ENCODE measurements around the gene EIF1. TPM values are rescaled to one million over a fixed set of nuclear protein-coding genes. Genes with fewer than 3 reads are reported as not detected.

Gene EIF1
- total and polyA plus RNA-seq, 2 experiments from 2014 or later, result 272 to 603 TPM

DNA sequence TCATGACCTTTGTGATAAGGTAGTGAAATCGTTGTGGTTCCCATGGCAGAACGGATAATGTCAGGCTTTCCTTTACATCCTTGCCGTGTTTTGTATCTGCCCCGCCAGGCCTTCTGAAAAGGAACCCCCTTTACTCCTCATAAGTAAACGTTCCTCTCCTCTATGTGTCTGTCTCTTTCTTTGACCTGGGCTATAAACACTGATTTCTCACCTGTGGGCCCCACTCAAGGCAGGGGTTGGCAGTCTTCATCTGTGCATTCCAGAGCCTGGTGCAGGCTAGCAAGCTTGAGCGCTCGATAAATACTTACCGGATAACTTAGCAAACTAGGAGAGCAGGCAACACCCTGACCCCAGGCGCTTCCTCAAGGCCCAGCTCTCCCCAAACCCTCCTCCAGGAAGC lies 53.0 kb downstream of the EIF1 start (continued):
- TF ChIP-seq, protein P1, sequence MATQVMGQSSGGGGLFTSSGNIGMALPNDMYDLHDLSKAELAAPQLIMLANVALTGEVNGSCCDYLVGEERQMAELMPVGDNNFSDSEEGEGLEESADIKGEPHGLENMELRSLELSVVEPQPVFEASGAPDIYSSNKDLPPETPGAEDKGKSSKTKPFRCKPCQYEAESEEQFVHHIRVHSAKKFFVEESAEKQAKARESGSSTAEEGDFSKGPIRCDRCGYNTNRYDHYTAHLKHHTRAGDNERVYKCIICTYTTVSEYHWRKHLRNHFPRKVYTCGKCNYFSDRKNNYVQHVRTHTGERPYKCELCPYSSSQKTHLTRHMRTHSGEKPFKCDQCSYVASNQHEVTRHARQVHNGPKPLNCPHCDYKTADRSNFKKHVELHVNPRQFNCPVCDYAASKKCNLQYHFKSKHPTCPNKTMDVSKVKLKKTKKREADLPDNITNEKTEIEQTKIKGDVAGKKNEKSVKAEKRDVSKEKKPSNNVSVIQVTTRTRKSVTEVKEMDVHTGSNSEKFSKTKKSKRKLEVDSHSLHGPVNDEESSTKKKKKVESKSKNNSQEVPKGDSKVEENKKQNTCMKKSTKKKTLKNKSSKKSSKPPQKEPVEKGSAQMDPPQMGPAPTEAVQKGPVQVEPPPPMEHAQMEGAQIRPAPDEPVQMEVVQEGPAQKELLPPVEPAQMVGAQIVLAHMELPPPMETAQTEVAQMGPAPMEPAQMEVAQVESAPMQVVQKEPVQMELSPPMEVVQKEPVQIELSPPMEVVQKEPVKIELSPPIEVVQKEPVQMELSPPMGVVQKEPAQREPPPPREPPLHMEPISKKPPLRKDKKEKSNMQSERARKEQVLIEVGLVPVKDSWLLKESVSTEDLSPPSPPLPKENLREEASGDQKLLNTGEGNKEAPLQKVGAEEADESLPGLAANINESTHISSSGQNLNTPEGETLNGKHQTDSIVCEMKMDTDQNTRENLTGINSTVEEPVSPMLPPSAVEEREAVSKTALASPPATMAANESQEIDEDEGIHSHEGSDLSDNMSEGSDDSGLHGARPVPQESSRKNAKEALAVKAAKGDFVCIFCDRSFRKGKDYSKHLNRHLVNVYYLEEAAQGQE (IDR thresholded peaks at IDR 0.05; ENCODE audit: unreplicated experiment), result no peak

Small RNA genes within 50 kb of the gene (small RNA-seq; reads per million reads assigned to genes)
- not detected for gene RN7SL399P (ENCODE audit: low replicate concordance)
- gene RNA5SP442 (ENCODE audit: low replicate concordance), result 0.25 reads per million, percentile 4 among the genes with 10 or more reads in this experiment

Other genes starting within 250 kb of the EIF1 start
- not detected in 2 replicates for gene KRT38, start 247.9 kb upstream of the EIF1 start, total RNA-seq (2014; rRNA removed; shearing (Covaris generic))
- not detected in 2 replicates for gene KRT38, start 247.9 kb upstream of the EIF1 start, polyA plus RNA-seq (2016; fragmentation: Nextera tagmentation; extraction: Ambion mirVana)
- gene KRT32, start 221.5 kb upstream of the EIF1 start, total RNA-seq (2014; rRNA removed; shearing (Covaris generic)), result not detected in 2 replicates
- gene KRT32, start 221.5 kb upstream of the EIF1 start, polyA plus RNA-seq (2016; fragmentation: Nextera tagmentation; extraction: Ambion mirVana), result not detected in 2 replicates
- gene KRT35, start 207.7 kb upstream of the EIF1 start, total RNA-seq (2014; rRNA removed; shearing (Covaris generic)), result not detected in 2 replicates
- not detected in 2 replicates for gene KRT35, start 207.7 kb upstream of the EIF1 start, polyA plus RNA-seq (2016; fragmentation: Nextera tagmentation; extraction: Ambion mirVana)
- gene KRT36, start 199.0 kb upstream of the EIF1 start, total RNA-seq (2014; rRNA removed; shearing (Covaris generic)), result not detected in 2 replicates
- not detected in 2 replicates for gene KRT36, start 199.0 kb upstream of the EIF1 start, polyA plus RNA-seq (2016; fragmentation: Nextera tagmentation; extraction: Ambion mirVana)
- not detected in 2 replicates for gene KRT13, start 183.3 kb upstream of the EIF1 start, total RNA-seq (2014; rRNA removed; shearing (Covaris generic))
- gene KRT13, start 183.3 kb upstream of the EIF1 start, polyA plus RNA-seq (2016; fragmentation: Nextera tagmentation; extraction: Ambion mirVana), result not detected in 2 replicates
- 0.03 and 1.2 TPM in 2 replicates for gene KRT15, start 170.0 kb upstream of the EIF1 start, total RNA-seq (2014; rRNA removed; shearing (Covaris generic))
- not detected in 2 replicates for gene KRT15, start 170.0 kb upstream of the EIF1 start, polyA plus RNA-seq (2016; fragmentation: Nextera tagmentation; extraction: Ambion mirVana)
- 109 and 134 TPM in 2 replicates for gene KRT19, start 160.6 kb upstream of the EIF1 start, total RNA-seq (2014; rRNA removed; shearing (Covaris generic))
- gene KRT19, start 160.6 kb upstream of the EIF1 start, polyA plus RNA-seq (2016; fragmentation: Nextera tagmentation; extraction: Ambion mirVana), result 105 and 112 TPM in 2 replicates
- gene KRT9, start 116.8 kb upstream of the EIF1 start, total RNA-seq (2014; rRNA removed; shearing (Covaris generic)), result not detected in 2 replicates
- gene KRT9, start 116.8 kb upstream of the EIF1 start, polyA plus RNA-seq (2016; fragmentation: Nextera tagmentation; extraction: Ambion mirVana), result not detected in 2 replicates
- gene KRT14, start 102.0 kb upstream of the EIF1 start, total RNA-seq (2014; rRNA removed; shearing (Covaris generic)), result not detected in 2 replicates
- not detected in 2 replicates for gene KRT14, start 102.0 kb upstream of the EIF1 start, polyA plus RNA-seq (2016; fragmentation: Nextera tagmentation; extraction: Ambion mirVana)
- gene KRT16, start 76.1 kb upstream of the EIF1 start, total RNA-seq (2014; rRNA removed; shearing (Covaris generic)), result not detected in 2 replicates
- gene KRT16, start 76.1 kb upstream of the EIF1 start, polyA plus RNA-seq (2016; fragmentation: Nextera tagmentation; extraction: Ambion mirVana), result not detected in 2 replicates
- gene KRT17, start 64.3 kb upstream of the EIF1 start, total RNA-seq (2014; rRNA removed; shearing (Covaris generic)), result 0.63 TPM in 1 of 2 replicates, not detected in the other
- gene KRT17, start 64.3 kb upstream of the EIF1 start, polyA plus RNA-seq (2016; fragmentation: Nextera tagmentation; extraction: Ambion mirVana), result 1.8 TPM in 2 replicates
- gene GAST, start 23.4 kb downstream of the EIF1 start, total RNA-seq (2014; rRNA removed; shearing (Covaris generic)), result not detected in 2 replicates
- not detected in 2 replicates for gene GAST, start 23.4 kb downstream of the EIF1 start, polyA plus RNA-seq (2016; fragmentation: Nextera tagmentation; extraction: Ambion mirVana)
- gene HAP1, start 45.8 kb downstream of the EIF1 start, total RNA-seq (2014; rRNA removed; shearing (Covaris generic)), result 2.2 and 3.5 TPM in 2 replicates
- gene HAP1, start 45.8 kb downstream of the EIF1 start, polyA plus RNA-seq (2016; fragmentation: Nextera tagmentation; extraction: Ambion mirVana), result 1.4 and 1.6 TPM in 2 replicates
- 160 and 177 TPM in 2 replicates for gene JUP, start 97.8 kb downstream of the EIF1 start, total RNA-seq (2014; rRNA removed; shearing (Covaris generic))
- gene JUP, start 97.8 kb downstream of the EIF1 start, polyA plus RNA-seq (2016; fragmentation: Nextera tagmentation; extraction: Ambion mirVana), result 45.5 and 47.2 TPM in 2 replicates
- gene P3H4, start 123.1 kb downstream of the EIF1 start, total RNA-seq (2014; rRNA removed; shearing (Covaris generic)), result 27.9 and 33.3 TPM in 2 replicates
- gene P3H4, start 123.1 kb downstream of the EIF1 start, polyA plus RNA-seq (2016; fragmentation: Nextera tagmentation; extraction: Ambion mirVana), result 16.0 and 17.0 TPM in 2 replicates
- gene FKBP10, start 124.1 kb downstream of the EIF1 start, total RNA-seq (2014; rRNA removed; shearing (Covaris generic)), result 137 and 151 TPM in 2 replicates
- 26.2 and 32.2 TPM in 2 replicates for gene FKBP10, start 124.1 kb downstream of the EIF1 start, polyA plus RNA-seq (2016; fragmentation: Nextera tagmentation; extraction: Ambion mirVana)
- 68.9 and 78.3 TPM in 2 replicates for gene NT5C3B, start 147.3 kb downstream of the EIF1 start, total RNA-seq (2014; rRNA removed; shearing (Covaris generic))
- gene NT5C3B, start 147.3 kb downstream of the EIF1 start, polyA plus RNA-seq (2016; fragmentation: Nextera tagmentation; extraction: Ambion mirVana), result 58.2 and 59.1 TPM in 2 replicates
- gene KLHL10, start 148.9 kb downstream of the EIF1 start, total RNA-seq (2014; rRNA removed; shearing (Covaris generic)), result 0.27 and 0.42 TPM in 2 replicates
- 0.13 TPM in 1 of 2 replicates, not detected in the other for gene KLHL10, start 148.9 kb downstream of the EIF1 start, polyA plus RNA-seq (2016; fragmentation: Nextera tagmentation; extraction: Ambion mirVana)
- 23.7 and 25.5 TPM in 2 replicates for gene KLHL11, start 176.5 kb downstream of the EIF1 start, total RNA-seq (2014; rRNA removed; shearing (Covaris generic))
- gene KLHL11, start 176.5 kb downstream of the EIF1 start, polyA plus RNA-seq (2016; fragmentation: Nextera tagmentation; extraction: Ambion mirVana), result 6.8 and 8.7 TPM in 2 replicates
- 412 and 439 TPM in 2 replicates for gene ACLY, start 230.1 kb downstream of the EIF1 start, total RNA-seq (2014; rRNA removed; shearing (Covaris generic))
- gene ACLY, start 230.1 kb downstream of the EIF1 start, polyA plus RNA-seq (2016; fragmentation: Nextera tagmentation; extraction: Ambion mirVana), result 119 and 121 TPM in 2 replicates
- 0.12 and 1.8 TPM in 2 replicates for gene ODAD4, start 241.7 kb downstream of the EIF1 start, total RNA-seq (2014; rRNA removed; shearing (Covaris generic))
- 0.54 and 1.7 TPM in 2 replicates for gene ODAD4, start 241.7 kb downstream of the EIF1 start, polyA plus RNA-seq (2016; fragmentation: Nextera tagmentation; extraction: Ambion mirVana)

All from GM23338 (cell line).